K562 (cell line): ENCODE results near the gene ZCWPW1. TPM values are rescaled to one million over a fixed set of nuclear protein-coding genes. Genes with fewer than 3 reads are reported as not detected.
A peak's percentile ranks its signal among the peaks of the same experiment; 100 is the strongest.

Experiments used
- CBX1 ChIP-seq: sonication (generic); IDR thresholded peaks from 2 replicates; pipeline ENCODE4 v1.6.1; 2016; ENCODE audit warnings: antibody characterized with exemption, low read depth, mild to moderate bottlenecking
- DNMT1 ChIP-seq: fragments of 450-650 bp; IDR thresholded peaks from 2 replicates; pipeline ENCODE4 v1.6.1; 2016; ENCODE audit warnings: antibody characterized with exemption, mild to moderate bottlenecking
- MEIS2 ChIP-seq: fragments of 450-650 bp; IDR thresholded peaks from 2 replicates; pipeline ENCODE4 v1.6.1; 2014; ENCODE audit warnings: mild to moderate bottlenecking; ENCODE audit not compliant: partially characterized antibody
- NR3C1 ChIP-seq: sonication (generic); formaldehyde crosslinking; IDR thresholded peaks from 2 replicates; pipeline ENCODE4 v1.8.1; 2022; ENCODE audit warnings: missing genetic modification reagents
- NRF1 ChIP-seq, 2 experiments: fragments of 450-650 bp; IDR thresholded peaks in 1 of 2; conservative IDR thresholded peaks in 1 of 2; 2 replicates each; pipeline ENCODE4 v1.6.1; 2014; ENCODE audit warnings: mild to moderate bottlenecking in 2 of 2
- POLR2A ChIP-seq: fragments of 450-650 bp; conservative IDR thresholded peaks from 2 replicates; pipeline ENCODE4 v1.6.1; 2016
- PTBP1 ChIP-seq: fragments of 200-400 bp; formaldehyde crosslinking; IDR thresholded peaks from 2 replicates; pipeline ENCODE4 v1.6.1; 2017; ENCODE audit warnings: low read depth, low read length
- RHOXF2B ChIP-seq: fragments of 250-450 bp; sonication (Bioruptor Pico); conservative IDR thresholded peaks from 2 replicates; pipeline ENCODE4 v1.5.1; 2021
- SIN3B ChIP-seq: fragments of 450-650 bp; IDR thresholded peaks from 2 replicates; pipeline ENCODE4 v1.6.1; 2017; ENCODE audit warnings: low read depth, mild to moderate bottlenecking, moderate library complexity
- YY1 ChIP-seq, 3 experiments: IDR thresholded peaks; 2 replicates each; pipeline ENCODE4 v1.6.1; 2011; ENCODE audit warnings: low read length in 2 of 3, mild to moderate bottlenecking in 2 of 3, moderate library complexity in 2 of 3, borderline replicate concordance in 1 of 3, control low read depth in 1 of 3, low read depth in 1 of 3; ENCODE audit not compliant: insufficient read depth in 3 of 3, insufficient replicate concordance in 2 of 3, control insufficient read depth in 1 of 3, insufficient read length in 1 of 3; ENCODE audit errors: extremely low read depth in 1 of 3
- polyA plus RNA-seq, 8 experiments: library from polyadenylated mRNA; depleted of rRNA in 4 of 8; stranded (reverse) in 5 of 8; unstranded in 3 of 8; fragments of >200 nt; fragmentation: Nextera tagmentation in 2 of 8; fragmentation: Illumina TruSeq in 1 of 8; extraction: Ambion mirVana in 2 of 8; extraction: Trizol in 1 of 8; gene quantifications; 2 replicates each; pipeline versions ENCODE4 v1.2.1 to v1.2.3, GENCODE V29; 2011 to 2014; ENCODE audit warnings: inconsistent platforms in 1 of 8, missing spikeins in 1 of 8
- total RNA-seq, 7 experiments: library from RNA; depleted of rRNA in 6 of 7; stranded (reverse); fragments of >200 nt in 6 of 7; fragmentation: Illumina TruSeq in 2 of 7; extraction: Trizol in 2 of 7; gene quantifications; 2 replicates each; pipeline versions ENCODE4 v1.2.1 to v1.2.3, GENCODE V29; 2011 to 2021; ENCODE audit warnings: low replicate concordance in 1 of 7
- TF ChIP-seq, protein P1 (sequence below): sonication (generic); formaldehyde crosslinking; IDR thresholded peaks from 2 replicates; pipeline ENCODE4 v1.8.0; 2022; ENCODE audit warnings: mild to moderate bottlenecking, missing genetic modification reagents
- TF ChIP-seq, protein P2 (sequence below): fragments of 450-650 bp; IDR thresholded peaks from 2 replicates; pipeline ENCODE4 v1.6.1; 2017; ENCODE audit warnings: antibody characterized with exemption, mild to moderate bottlenecking
- TF ChIP-seq, protein P3 (sequence below): fragments of 250-450 bp; sonication (Bioruptor Pico); IDR thresholded peaks from 2 replicates; pipeline ENCODE4 v1.5.0; 2020; ENCODE audit warnings: mild to moderate bottlenecking, borderline replicate concordance

ZCWPW1 gene
- total and polyA plus RNA-seq, 9 of the 15 experiments (the other 6 are each of a cell fraction or from before 2014, with no cell fraction given): 0.18 to 1.7 (median 1.2) TPM

DNA sequence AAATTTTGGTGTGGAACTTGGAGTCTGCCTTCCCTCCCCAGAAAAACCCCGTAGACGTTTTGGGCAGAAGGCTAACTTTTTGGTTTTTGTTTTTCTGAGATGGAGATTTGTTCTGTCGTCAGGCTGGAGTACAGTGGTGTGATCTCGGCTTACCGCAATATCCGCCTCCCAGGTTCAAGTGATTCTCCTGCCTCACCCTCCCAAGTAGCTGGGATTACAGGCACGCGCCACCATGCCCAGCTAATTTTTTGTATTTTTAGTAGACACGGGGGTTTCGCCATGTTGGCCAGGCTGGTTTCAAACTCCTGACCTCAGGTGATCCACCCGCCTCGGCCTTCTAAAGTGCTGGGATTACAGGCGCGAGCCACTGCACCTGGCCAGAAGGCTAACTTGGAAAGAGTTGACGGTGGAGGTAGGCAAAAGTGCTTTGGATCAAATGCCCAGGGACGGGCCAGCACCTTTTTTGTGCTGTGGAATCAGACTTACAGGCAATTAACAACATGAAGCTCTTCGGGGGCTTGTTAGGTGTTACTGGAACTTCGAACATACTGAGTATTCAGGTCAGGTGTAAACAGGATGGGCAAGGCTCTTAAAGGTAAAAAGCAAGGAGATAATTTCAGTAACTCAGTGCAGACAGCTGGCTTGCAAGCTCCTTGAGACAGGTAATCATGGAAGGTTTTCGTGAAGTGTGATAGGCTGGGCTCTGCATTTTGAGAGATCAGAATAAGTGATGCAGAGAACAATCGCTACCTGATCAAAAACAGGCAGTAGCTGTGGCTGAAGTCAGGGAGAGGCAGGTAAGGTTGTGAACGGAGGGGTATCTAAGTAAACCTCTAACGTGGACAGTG lies 6.0 kb upstream of the ZCWPW1 start (continued):
- TF ChIP-seq, protein P1, sequence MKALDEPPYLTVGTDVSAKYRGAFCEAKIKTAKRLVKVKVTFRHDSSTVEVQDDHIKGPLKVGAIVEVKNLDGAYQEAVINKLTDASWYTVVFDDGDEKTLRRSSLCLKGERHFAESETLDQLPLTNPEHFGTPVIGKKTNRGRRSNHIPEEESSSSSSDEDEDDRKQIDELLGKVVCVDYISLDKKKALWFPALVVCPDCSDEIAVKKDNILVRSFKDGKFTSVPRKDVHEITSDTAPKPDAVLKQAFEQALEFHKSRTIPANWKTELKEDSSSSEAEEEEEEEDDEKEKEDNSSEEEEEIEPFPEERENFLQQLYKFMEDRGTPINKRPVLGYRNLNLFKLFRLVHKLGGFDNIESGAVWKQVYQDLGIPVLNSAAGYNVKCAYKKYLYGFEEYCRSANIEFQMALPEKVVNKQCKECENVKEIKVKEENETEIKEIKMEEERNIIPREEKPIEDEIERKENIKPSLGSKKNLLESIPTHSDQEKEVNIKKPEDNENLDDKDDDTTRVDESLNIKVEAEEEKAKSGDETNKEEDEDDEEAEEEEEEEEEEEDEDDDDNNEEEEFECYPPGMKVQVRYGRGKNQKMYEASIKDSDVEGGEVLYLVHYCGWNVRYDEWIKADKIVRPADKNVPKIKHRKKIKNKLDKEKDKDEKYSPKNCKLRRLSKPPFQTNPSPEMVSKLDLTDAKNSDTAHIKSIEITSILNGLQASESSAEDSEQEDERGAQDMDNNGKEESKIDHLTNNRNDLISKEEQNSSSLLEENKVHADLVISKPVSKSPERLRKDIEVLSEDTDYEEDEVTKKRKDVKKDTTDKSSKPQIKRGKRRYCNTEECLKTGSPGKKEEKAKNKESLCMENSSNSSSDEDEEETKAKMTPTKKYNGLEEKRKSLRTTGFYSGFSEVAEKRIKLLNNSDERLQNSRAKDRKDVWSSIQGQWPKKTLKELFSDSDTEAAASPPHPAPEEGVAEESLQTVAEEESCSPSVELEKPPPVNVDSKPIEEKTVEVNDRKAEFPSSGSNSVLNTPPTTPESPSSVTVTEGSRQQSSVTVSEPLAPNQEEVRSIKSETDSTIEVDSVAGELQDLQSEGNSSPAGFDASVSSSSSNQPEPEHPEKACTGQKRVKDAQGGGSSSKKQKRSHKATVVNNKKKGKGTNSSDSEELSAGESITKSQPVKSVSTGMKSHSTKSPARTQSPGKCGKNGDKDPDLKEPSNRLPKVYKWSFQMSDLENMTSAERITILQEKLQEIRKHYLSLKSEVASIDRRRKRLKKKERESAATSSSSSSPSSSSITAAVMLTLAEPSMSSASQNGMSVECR (CRISPR knock-in tag): 0 out of 2 replicates have a peak, but pooled peaks have one; percentile 28
- TF ChIP-seq RHOXF2B (peak; percentile 73; the same call in 1 of the 2 replicates), YY1 (IDR thresholded peaks at IDR 0.05; ENCODE audit: borderline replicate concordance in 1 of 3, control insufficient read depth in 1 of 3, extremely low read depth in 1 of 3, insufficient read depth in 3 of 3, insufficient read length in 1 of 3, insufficient replicate concordance in 2 of 3, low read depth in 1 of 3, low read length in 2 of 3) (no peak), SIN3B (no peak), CBX1 (0 out of 2 replicates have a peak, but pooled peaks have one; percentile 15), MEIS2 (no peak), NR3C1 (CRISPR knock-in tag) (no peak), PTBP1 (0 out of 2 replicates have a peak, but pooled peaks have one; percentile 30), POLR2A (peak; percentile 14; the same call in 1 of the 2 replicates), DNMT1 (no peak), NRF1 (conservative IDR thresholded peaks at IDR 0.05 in 1 of 2, IDR thresholded peaks at IDR 0.05 in 1 of 2) (no peak)
- TF ChIP-seq, protein P2, sequence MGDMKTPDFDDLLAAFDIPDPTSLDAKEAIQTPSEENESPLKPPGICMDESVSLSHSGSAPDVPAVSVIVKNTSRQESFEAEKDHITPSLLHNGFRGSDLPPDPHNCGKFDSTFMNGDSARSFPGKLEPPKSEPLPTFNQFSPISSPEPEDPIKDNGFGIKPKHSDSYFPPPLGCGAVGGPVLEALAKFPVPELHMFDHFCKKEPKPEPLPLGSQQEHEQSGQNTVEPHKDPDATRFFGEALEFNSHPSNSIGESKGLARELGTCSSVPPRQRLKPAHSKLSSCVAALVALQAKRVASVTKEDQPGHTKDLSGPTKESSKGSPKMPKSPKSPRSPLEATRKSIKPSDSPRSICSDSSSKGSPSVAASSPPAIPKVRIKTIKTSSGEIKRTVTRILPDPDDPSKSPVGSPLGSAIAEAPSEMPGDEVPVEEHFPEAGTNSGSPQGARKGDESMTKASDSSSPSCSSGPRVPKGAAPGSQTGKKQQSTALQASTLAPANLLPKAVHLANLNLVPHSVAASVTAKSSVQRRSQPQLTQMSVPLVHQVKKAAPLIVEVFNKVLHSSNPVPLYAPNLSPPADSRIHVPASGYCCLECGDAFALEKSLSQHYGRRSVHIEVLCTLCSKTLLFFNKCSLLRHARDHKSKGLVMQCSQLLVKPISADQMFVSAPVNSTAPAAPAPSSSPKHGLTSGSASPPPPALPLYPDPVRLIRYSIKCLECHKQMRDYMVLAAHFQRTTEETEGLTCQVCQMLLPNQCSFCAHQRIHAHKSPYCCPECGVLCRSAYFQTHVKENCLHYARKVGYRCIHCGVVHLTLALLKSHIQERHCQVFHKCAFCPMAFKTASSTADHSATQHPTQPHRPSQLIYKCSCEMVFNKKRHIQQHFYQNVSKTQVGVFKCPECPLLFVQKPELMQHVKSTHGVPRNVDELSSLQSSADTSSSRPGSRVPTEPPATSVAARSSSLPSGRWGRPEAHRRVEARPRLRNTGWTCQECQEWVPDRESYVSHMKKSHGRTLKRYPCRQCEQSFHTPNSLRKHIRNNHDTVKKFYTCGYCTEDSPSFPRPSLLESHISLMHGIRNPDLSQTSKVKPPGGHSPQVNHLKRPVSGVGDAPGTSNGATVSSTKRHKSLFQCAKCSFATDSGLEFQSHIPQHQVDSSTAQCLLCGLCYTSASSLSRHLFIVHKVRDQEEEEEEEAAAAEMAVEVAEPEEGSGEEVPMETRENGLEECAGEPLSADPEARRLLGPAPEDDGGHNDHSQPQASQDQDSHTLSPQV: peak; percentile 19; the same call in 1 of the 2 replicates
- TF ChIP-seq, protein P3, sequence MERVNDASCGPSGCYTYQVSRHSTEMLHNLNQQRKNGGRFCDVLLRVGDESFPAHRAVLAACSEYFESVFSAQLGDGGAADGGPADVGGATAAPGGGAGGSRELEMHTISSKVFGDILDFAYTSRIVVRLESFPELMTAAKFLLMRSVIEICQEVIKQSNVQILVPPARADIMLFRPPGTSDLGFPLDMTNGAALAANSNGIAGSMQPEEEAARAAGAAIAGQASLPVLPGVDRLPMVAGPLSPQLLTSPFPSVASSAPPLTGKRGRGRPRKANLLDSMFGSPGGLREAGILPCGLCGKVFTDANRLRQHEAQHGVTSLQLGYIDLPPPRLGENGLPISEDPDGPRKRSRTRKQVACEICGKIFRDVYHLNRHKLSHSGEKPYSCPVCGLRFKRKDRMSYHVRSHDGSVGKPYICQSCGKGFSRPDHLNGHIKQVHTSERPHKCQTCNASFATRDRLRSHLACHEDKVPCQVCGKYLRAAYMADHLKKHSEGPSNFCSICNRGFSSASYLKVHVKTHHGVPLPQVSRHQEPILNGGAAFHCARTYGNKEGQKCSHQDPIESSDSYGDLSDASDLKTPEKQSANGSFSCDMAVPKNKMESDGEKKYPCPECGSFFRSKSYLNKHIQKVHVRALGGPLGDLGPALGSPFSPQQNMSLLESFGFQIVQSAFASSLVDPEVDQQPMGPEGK (CRISPR knock-in tag): 0 out of 2 replicates have a peak, but pooled peaks have one; percentile 13
